Measurements from ENCODE around the gene ERP44.

Gene ERP44

GRCh38 chr9:100058699-100059579 lies 39.9 kb downstream of the ERP44 start:
- H3K4me2 ChIP-seq (ENCODE audit: low read depth, low read length, poor library complexity, severe bottlenecking) = peak overlapping the region; percentile 49
- peak overlapping the region; percentile 23; the same call in 1 of the 2 replicates for H3K9ac ChIP-seq (ENCODE audit: low read length)
- H3K36me3 ChIP-seq (ENCODE audit: low read length) = peaks cover 27% of the 10 kb centered on the region
- H3K27me3 ChIP-seq (ENCODE audit: low read length) = no peaks in the 10 kb centered on the region
- H3K27ac ChIP-seq (ENCODE audit: low read depth, low read length) = peak overlapping the region; percentile 89
- H3K9me2 ChIP-seq (replicated peaks; ENCODE audit: insufficient read depth, low read length) = no peaks in the 10 kb centered on the region
- H4K20me1 ChIP-seq (ENCODE audit: low read depth, low read length) = no peaks in the 10 kb centered on the region
- peaks cover 29% of the 10 kb centered on the region for H3F3A ChIP-seq (ENCODE audit: insufficient read depth)
- TF ChIP-seq, protein P1, sequence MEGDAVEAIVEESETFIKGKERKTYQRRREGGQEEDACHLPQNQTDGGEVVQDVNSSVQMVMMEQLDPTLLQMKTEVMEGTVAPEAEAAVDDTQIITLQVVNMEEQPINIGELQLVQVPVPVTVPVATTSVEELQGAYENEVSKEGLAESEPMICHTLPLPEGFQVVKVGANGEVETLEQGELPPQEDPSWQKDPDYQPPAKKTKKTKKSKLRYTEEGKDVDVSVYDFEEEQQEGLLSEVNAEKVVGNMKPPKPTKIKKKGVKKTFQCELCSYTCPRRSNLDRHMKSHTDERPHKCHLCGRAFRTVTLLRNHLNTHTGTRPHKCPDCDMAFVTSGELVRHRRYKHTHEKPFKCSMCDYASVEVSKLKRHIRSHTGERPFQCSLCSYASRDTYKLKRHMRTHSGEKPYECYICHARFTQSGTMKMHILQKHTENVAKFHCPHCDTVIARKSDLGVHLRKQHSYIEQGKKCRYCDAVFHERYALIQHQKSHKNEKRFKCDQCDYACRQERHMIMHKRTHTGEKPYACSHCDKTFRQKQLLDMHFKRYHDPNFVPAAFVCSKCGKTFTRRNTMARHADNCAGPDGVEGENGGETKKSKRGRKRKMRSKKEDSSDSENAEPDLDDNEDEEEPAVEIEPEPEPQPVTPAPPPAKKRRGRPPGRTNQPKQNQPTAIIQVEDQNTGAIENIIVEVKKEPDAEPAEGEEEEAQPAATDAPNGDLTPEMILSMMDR (IDR thresholded peaks at IDR 0.05; ENCODE audit: insufficient read depth, low read length, poor library complexity, severe bottlenecking) = no peak
- no peak for TF ChIP-seq EZH2phosphoT487 (conservative IDR thresholded peaks at IDR 0.05; ENCODE audit: low read length)
- H3K9me3 ChIP-seq (ENCODE audit: insufficient read depth, low read length) = no peaks in the 10 kb centered on the region
- no peak overlapping the region for H2AFZ ChIP-seq (ENCODE audit: low read depth, low read length, severe bottlenecking)
- H3K79me2 ChIP-seq (ENCODE audit: insufficient read depth, low read length) = peaks cover 58% of the 10 kb centered on the region
- peak overlapping the region; percentile 22 for H3K4me3 ChIP-seq (ENCODE audit: insufficient read depth, low read length, poor library complexity, severe bottlenecking)

GRCh38 chr9:100057624-100058023 lies 41.2 kb downstream of the ERP44 start:
- Histone ChIP-seq H3K27ac (ENCODE audit: low read depth, low read length) (peak overlapping the region; percentile 89), H4K20me1 (ENCODE audit: low read depth, low read length) (no peaks in the 10 kb centered on the region), H3K36me3 (ENCODE audit: low read length) (peaks cover 27% of the 10 kb centered on the region), H3F3A (ENCODE audit: insufficient read depth) (peaks cover 30% of the 10 kb centered on the region), H3K79me2 (ENCODE audit: insufficient read depth, low read length) (peaks cover 51% of the 10 kb centered on the region), H3K27me3 (ENCODE audit: low read length) (no peaks in the 10 kb centered on the region), H3K4me2 (ENCODE audit: low read depth, low read length, poor library complexity, severe bottlenecking) (no peak overlapping the region), H2AFZ (ENCODE audit: low read depth, low read length, severe bottlenecking) (no peak overlapping the region), H3K4me3 (ENCODE audit: insufficient read depth, low read length, poor library complexity, severe bottlenecking) (no peak overlapping the region), H3K9me2 (replicated peaks; ENCODE audit: insufficient read depth, low read length) (no peaks in the 10 kb centered on the region), H3K9ac (ENCODE audit: low read length) (no peak overlapping the region), H3K9me3 (ENCODE audit: insufficient read depth, low read length) (no peaks in the 10 kb centered on the region)
- no peak for TF ChIP-seq EZH2phosphoT487 (conservative IDR thresholded peaks at IDR 0.05; ENCODE audit: low read length)
- TF ChIP-seq, protein P1 (IDR thresholded peaks at IDR 0.05; ENCODE audit: insufficient read depth, low read length, poor library complexity, severe bottlenecking) = no peak

GRCh38 chr9:100056561-100056960 lies 42.2 kb downstream of the ERP44 start:
- H3K27ac ChIP-seq (ENCODE audit: low read depth, low read length) = no peak overlapping the region
- H3K79me2 ChIP-seq (ENCODE audit: insufficient read depth, low read length) = peaks cover 42% of the 10 kb centered on the region
- TF ChIP-seq, protein P1 (IDR thresholded peaks at IDR 0.05; ENCODE audit: insufficient read depth, low read length, poor library complexity, severe bottlenecking) = no peak
- no peak for TF ChIP-seq EZH2phosphoT487 (conservative IDR thresholded peaks at IDR 0.05; ENCODE audit: low read length)
- H4K20me1 ChIP-seq (ENCODE audit: low read depth, low read length) = no peaks in the 10 kb centered on the region
- H3K36me3 ChIP-seq (ENCODE audit: low read length) = peaks cover 31% of the 10 kb centered on the region
- no peak overlapping the region for H3K4me3 ChIP-seq (ENCODE audit: insufficient read depth, low read length, poor library complexity, severe bottlenecking)
- H3K4me2 ChIP-seq (ENCODE audit: low read depth, low read length, poor library complexity, severe bottlenecking) = no peak overlapping the region
- H3K27me3 ChIP-seq (ENCODE audit: low read length) = no peaks in the 10 kb centered on the region
- H3K9ac ChIP-seq (ENCODE audit: low read length) = no peak overlapping the region
- no peaks in the 10 kb centered on the region for H3K9me3 ChIP-seq (ENCODE audit: insufficient read depth, low read length)
- peaks cover 39% of the 10 kb centered on the region for H3F3A ChIP-seq (ENCODE audit: insufficient read depth)
- no peak overlapping the region for H2AFZ ChIP-seq (ENCODE audit: low read depth, low read length, severe bottlenecking)
- H3K9me2 ChIP-seq (replicated peaks; ENCODE audit: insufficient read depth, low read length) = no peaks in the 10 kb centered on the region
